Measurements from ENCODE around the gene ATP8B1.

The ATP8B1 gene

GRCh38 chr18:57630002-57630753, 172.9 kb downstream of the ATP8B1 start:
- no peaks in the 10 kb centered on the region for H3K9me3 Mint-ChIP-seq
- H3K36me3 Mint-ChIP-seq: peaks cover 2% of the 10 kb centered on the region
- H3K27me3 Mint-ChIP-seq: no peaks in the 10 kb centered on the region
- peak overlapping the region; percentile 98 for H3K27ac Mint-ChIP-seq
- H3K4me1 Mint-ChIP-seq: peaks cover 19% of the 10 kb centered on the region
- H3K4me3 Mint-ChIP-seq: peak overlapping the region; percentile 98

- Mint-ChIP-seq H3K27me3 (no peaks in the 10 kb centered on the region), H3K9me3 (no peaks in the 10 kb centered on the region), H3K36me3 (peaks cover 2% of the 10 kb centered on the region), H3K4me1 (peaks cover 18% of the 10 kb centered on the region), H3K27ac (peak overlapping the region; percentile 98), H3K4me3 (peak overlapping the region; percentile 98)
Measured at GRCh38 chr18:57629422-57629821, 173.7 kb downstream of the ATP8B1 start.

GRCh38 chr18:57627488-57627887, 175.6 kb downstream of the ATP8B1 start:
- no peaks in the 10 kb centered on the region for H3K27me3 Mint-ChIP-seq

DNA sequence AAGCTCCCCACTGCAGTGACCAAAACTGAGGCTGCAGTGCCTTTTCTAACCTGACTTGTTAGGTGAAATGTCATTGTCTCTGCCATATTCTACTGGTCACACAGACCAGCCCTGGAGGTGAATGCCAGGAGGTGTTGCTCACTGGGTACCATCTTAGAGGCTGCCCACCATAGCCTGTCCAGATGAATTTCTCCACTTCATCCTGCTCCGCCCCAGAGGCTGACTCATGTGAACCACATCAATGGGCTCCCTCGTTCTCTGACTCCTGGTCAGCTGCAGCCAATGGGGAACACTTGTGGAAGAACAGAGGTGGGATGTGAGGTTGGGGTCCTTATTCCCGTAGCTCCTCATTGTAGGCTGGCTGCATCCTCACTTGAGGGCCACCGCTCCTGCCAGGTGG, 178.1 kb downstream of the ATP8B1 start:
- Mint-ChIP-seq H3K36me3 (peaks cover 5% of the 10 kb centered on the region), H3K27me3 (no peaks in the 10 kb centered on the region)

More at GRCh38 chr18:57627488-57627887, 175.6 kb downstream of the ATP8B1 start:
- peak overlapping the region; percentile 46 for H3K27ac Mint-ChIP-seq
- H3K4me3 Mint-ChIP-seq: no peak overlapping the region
- H3K4me1 Mint-ChIP-seq: peaks cover 18% of the 10 kb centered on the region
- H3K9me3 Mint-ChIP-seq: no peaks in the 10 kb centered on the region
- H3K36me3 Mint-ChIP-seq: peaks cover 2% of the 10 kb centered on the region

GRCh38 chr18:57621246-57621604, 181.9 kb downstream of the ATP8B1 start:
- Mint-ChIP-seq H3K9me3 (no peaks in the 10 kb centered on the region), H3K4me3 (peak overlapping the region; percentile 97), H3K4me1 (peaks cover 27% of the 10 kb centered on the region), H3K36me3 (peaks cover 14% of the 10 kb centered on the region), H3K27me3 (no peaks in the 10 kb centered on the region), H3K27ac (peak overlapping the region; percentile 99)

More for the DNA sequence above, 178.1 kb downstream of the ATP8B1 start:
- H3K9me3 Mint-ChIP-seq: no peaks in the 10 kb centered on the region
- H3K4me1 Mint-ChIP-seq: peaks cover 11% of the 10 kb centered on the region
- H3K4me3 Mint-ChIP-seq: no peak overlapping the region
- no peak overlapping the region for H3K27ac Mint-ChIP-seq

DNA sequence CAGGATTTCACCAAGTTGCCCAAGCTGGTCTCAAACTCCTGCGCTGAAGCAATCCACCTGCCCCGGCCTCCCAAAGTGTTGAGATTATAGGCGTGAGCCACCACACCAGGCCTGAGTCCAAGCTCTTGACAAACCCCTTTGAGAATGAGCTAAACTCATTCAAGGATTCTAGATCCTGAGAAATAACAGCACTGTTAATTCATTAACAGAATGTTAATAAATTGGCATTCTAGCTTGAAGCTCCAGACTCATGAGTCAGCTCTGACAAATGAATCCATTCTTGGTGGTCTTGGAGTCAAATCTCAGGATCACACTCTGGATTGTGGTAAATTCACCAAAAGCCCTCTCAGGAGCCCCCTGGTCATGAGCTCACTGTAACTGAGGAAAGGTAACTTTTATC, 183.2 kb downstream of the ATP8B1 start:
- Mint-ChIP-seq H3K4me1 (peaks cover 32% of the 10 kb centered on the region), H3K9me3 (no peaks in the 10 kb centered on the region), H3K36me3 (peaks cover 17% of the 10 kb centered on the region), H3K4me3 (peak overlapping the region; percentile 97), H3K27ac (peak overlapping the region; percentile 59), H3K27me3 (no peaks in the 10 kb centered on the region)

DNA sequence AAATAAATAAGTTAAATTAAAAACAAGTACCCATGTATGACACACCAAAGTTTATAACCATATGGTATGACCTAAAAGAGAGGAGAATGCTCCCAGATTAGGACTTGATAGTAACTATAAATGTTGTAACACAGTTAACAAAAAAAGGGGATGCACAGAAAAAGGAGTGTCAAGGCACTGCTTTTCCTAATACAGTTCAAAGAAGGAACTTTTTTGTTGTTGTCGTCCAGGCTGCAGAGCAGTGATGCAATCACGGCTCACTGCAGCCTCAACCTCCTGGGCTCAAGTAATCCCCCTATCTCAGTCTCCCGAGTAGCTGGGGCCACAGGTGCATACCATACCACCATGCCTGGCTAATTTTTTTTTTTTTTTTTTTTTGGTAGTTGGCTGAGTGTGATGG, 184.2 kb downstream of the ATP8B1 start:
- no peaks in the 10 kb centered on the region for H3K27me3 Mint-ChIP-seq
- H3K9me3 Mint-ChIP-seq: no peaks in the 10 kb centered on the region
- H3K4me1 Mint-ChIP-seq: peaks cover 34% of the 10 kb centered on the region
- no peak overlapping the region for H3K4me3 Mint-ChIP-seq
- H3K27ac Mint-ChIP-seq: no peak overlapping the region
- peaks cover 19% of the 10 kb centered on the region for H3K36me3 Mint-ChIP-seq

DNA sequence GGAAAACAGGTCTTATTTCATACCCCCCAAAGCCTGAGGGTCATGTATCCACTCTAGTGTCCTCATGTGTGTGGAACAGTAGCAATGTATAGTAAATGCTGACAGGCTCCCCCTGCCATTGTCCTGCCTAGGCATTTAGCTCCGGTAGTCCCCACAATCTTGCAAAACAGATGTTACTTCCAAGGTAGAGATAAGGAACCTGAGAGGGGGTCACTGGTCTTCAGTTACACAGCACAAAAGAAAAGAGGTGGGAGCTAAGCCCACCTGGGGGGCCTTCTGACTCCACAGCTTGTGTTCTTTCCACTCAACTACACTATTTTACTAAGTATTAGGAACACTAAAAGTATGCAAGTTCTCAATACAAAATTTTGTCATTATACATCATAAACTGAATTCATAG, 199.2 kb downstream of the ATP8B1 start:
- Mint-ChIP-seq H3K9me3 (no peaks in the 10 kb centered on the region), H3K4me3 (no peak overlapping the region), H3K36me3 (peaks cover 12% of the 10 kb centered on the region), H3K27ac (no peak overlapping the region), H3K4me1 (peaks cover 3% of the 10 kb centered on the region), H3K27me3 (no peaks in the 10 kb centered on the region)
